Left kidney (tissue), 2 donors: ENCODE measurements around the gene IQGAP2. TPM values are rescaled to one million over a fixed set of nuclear protein-coding genes. Genes with fewer than 3 reads are reported as not detected.

Source experiments
- DNase-seq: peaks from one replicate; pipeline ENCODE4 v3.0.0-alpha.2; 2013
- polyA plus RNA-seq: library from polyadenylated mRNA; unstranded; fragments of 120-200 nt; gene quantifications from one replicate; pipeline ENCODE4 v1.2.1, GENCODE V29; 2013; ENCODE audit not compliant: insufficient read length

The IQGAP2 gene
- polyA plus RNA-seq, 1 donor = 77.6 TPM

DNA sequence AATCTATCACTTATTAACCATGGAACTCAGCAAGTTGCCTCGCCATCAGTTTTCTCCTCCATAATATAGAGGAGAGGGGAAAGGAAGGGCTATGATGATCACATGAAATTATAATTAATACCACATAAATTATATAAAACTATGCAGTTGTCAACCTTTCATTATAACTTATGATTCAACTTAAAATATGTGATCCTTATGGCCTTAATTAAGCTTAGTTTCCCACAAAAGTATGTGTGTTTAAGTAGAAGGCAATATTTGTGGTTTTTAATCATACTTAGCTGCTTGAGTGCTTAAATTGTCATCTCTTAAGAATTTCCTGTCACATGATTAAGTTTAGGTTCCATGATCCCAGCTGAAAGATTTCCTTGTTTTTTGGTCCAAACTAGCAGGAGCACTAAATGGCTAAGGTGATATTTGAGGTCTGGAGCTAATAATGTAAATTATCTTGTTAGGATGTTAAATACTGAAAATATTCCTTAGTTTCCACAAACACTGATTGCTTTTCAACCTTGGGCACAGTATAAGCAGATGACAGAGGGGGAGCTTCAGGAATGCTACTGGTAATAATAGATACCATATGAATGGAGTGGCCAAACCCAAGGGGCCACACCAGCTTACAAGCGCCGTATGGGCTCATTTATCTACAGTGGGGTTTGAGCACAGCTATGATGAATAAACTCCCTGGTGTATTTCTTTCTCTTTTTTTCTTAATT is 286.4 kb downstream of the IQGAP2 start:
- no peak for DNase-seq

DNA sequence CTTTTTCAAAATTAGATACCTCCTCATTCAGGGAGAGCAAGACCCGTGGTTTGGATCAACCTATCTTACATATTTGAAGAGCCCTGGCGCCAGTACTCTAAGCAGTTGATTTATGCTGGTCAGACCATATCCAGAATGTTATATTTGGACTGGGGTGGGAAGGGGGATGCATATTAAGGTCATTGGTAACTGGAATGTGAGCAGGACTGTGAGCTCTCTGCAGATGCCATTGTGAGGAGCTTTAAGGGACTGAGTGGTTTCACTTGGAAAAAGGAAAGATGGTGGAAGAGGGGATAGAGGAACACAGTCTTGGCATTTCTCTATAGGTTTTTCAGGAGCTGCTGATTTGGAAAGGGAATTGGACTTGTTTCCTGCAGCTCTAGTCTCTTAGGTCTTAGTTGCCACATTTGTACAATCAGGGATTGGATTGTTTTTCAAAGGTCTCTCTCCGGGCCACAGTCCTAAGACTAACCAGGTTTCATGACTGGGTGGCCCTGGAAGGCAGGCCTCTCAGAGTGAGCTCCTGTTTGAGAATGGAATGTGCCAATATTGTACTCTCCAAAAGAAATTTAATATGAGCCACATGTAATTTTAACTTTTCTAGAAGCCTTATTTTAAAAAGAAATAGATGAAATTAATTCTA is 287.1 kb downstream of the IQGAP2 start:
- no peak for DNase-seq

DNA sequence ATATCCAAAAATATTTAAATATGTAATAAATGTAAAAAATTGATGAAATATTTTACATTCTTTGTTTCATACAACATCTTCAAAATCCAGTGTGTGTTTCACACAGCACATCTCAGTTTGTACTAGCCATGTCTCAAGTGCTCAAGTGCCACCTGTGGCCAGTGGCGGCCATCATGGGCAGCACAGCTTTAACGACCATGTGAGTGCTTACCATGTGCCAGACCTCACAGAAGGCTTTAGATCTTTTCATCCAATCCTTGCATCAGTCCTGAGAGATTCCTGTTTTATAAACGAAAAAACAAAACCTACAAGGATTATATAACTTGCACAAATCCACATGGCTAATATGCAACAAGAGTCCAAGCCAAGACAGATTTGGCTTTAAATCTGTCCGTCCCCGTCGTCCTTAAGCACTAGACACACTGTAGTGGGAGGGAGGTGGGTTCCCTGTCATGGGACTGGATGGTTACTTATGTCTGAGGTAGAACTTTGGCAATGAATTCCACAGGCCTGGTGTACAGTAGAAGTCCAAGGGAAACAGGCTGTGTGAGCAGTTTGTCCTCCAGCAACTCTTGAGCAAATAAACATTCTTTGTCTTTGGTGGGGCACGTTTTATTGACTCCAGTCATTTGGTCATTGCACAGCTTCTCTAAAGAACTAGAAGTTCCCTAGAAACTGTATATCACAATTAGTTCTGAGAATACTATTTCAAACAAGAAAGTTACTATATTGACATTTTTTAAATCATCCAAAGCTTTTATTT is 287.8 kb downstream of the IQGAP2 start:
- DNase-seq = no peak

DNA sequence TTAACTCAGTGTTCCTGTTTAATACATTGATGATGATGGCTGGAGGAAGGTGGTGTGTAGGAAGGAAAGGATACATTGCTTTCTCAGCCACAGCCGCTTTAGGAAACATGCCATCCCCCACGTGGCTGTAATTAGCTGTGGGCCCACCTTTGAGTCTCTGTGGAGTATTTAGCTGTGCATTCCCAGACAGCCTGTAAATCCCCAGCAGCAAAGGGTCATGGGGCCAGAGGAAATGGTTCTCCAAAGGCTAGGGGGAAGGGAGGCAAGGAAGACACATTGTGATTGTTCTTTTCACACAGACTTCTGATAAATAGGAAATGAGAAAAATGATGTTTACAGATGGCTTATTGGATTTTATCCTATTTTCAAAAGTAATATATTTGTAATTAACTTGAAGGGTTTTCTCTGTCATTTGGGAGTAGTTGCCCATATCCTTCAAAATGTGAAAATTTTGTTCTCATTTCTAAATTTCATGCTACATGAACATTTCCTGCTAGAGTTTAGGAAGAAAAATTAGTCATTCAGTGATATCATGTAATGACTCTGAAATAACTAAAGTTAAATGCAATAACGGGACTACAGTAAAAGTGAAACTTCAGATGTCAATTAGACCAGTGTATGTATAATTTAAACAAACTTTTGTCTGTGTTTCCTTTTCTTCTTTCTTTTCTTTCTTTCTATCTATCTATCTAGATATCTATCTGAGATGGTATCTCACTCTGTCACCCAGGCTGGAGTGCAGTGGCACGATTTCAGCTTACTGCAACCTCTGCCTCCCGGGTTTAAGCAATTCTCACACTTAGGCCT is 288.6 kb downstream of the IQGAP2 start:
- peak; percentile 45 for DNase-seq

DNA sequence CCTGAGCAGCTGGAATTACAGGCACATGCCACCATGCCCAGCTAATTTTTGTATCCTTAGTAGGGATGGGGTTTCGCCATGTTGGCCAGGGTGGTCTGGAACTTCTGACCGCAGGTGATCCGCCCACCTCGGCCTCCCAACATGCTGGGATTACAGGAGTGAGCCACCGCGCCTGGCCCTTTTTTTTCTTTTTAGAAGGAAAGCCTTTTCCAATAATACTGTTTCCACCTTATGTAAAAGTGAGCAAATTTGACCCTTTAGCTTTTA is 289.1 kb downstream of the IQGAP2 start:
- DNase-seq = no peak

DNA sequence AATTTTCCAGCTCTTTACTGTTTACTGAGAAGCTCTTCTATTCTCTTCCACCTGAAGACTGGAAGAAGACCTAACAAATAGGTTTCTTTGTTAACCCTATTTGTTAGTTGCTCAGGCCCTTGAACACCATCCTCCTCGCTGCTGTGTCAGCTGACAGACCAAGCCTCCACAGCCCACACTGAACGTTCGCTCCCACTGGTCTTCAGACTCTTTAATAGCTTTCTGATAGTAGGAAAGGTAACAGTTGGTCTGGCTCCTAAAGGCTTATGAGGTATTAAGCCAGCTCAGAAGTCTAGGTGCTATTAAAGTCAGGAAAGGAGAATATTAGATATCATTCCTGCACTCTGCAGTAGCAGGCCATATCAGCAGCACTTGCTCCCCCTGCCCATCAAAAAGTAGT is 289.6 kb downstream of the IQGAP2 start:
- DNase-seq = no peak

DNA sequence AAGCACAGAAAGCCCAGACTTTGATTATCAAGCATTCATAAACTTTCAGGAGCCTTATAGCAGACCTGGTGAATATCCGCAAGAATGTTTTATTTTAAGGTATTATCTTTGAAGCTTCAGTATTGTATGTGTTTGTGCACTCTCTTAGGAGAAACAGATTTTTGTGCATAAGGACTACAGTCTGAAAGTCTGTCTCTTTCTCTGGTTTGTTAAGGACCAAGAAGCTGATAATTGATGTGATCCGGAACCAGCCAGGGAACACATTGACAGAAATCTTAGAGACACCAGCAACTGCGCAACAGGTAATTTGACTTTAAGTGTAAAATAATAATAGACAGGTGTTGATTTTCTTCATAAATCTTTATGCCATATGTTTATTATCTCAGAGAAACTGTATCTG is 290.1 kb downstream of the IQGAP2 start:
- DNase-seq = no peak

DNA sequence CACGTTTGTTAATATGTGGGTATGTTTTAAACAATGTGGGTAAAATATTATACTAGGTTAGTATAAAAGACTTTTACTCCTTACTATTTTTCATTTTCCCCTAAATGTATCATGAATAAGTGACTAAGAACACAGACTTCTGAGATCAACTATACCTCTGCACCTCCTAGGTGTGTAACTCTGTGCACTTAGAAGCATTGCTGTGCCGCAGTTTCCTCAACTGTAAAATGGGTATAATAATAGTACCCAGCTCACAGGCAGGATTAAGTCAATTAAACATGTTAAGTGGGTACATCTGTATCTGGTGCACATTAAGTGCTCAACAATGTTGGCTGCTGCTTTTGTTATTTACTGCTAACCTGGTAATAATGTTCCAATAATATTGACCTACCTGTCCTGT is 291.2 kb downstream of the IQGAP2 start:
- no peak for DNase-seq

DNA sequence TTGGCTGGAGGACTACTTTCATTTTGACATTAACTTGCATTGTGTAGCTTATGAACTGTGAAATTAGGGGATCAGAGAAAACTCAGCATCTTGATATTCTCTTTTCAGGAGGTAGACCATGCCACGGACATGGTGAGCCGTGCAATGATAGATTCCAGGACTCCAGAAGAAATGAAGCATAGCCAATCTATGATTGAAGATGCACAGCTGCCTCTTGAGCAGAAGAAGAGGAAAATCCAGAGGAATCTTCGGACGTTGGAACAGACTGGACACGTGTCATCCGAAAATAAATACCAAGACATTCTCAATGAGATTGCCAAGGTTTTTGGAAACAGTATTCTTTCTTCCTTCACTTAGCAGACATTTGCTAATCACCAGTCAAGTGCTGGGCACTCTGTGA is 292.3 kb downstream of the IQGAP2 start:
- DNase-seq = no peak

DNA sequence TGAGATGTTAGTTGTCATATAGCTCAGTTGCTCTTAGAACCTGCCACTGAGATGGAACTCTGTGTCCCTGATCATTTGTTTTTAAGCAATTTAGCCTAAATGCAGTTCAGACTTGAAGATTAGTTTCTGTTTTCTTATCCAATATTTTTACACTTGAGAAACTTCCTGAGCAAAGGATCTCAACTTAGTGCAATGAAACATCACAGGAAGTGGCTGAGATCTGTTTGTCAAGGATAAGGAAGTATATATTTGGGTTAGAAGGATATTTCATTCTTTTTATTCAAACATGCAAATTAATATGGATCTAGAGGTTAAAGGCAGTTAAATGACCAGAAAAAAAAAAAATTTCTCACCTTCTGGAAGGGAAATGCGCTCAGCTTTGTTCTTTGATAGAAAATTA is 293.2 kb downstream of the IQGAP2 start:
- DNase-seq = no peak

DNA sequence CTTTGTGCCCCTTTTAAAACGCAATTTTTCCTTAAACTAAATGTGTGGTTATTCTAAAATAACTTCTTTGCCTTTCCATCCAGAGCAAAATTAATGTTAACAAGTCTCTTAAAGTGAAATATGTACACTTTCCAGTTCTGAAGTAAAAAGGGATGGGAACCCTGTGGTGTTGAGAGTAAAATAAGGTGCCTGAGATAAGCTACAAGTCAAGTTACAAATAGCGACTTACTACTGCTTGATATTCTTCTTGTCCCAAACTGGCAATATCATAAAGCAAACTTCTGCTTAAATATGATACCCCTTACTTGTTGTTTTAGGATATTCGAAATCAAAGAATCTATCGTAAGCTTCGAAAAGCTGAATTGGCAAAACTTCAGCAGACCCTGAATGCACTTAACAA is 294.6 kb downstream of the IQGAP2 start:
- DNase-seq = no peak

DNA sequence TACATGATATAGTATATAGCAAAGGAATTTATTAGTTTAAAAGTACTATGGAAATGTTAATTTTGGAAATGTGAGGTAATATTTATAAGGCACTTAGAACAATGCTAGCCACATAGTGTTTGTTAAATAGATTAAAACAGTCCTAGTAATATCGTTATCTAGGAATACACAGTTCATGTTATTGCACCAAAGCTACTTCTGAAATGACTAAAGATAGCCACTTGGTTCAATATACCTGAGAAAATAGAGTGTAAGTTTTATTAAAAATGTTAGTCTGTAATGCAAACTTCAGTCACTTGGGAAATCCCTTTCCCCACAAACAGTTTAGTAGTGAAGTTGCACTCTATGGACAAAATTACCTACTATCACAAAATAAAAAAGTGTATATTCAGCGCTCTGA is 297.5 kb downstream of the IQGAP2 start:
- no peak for DNase-seq

DNA sequence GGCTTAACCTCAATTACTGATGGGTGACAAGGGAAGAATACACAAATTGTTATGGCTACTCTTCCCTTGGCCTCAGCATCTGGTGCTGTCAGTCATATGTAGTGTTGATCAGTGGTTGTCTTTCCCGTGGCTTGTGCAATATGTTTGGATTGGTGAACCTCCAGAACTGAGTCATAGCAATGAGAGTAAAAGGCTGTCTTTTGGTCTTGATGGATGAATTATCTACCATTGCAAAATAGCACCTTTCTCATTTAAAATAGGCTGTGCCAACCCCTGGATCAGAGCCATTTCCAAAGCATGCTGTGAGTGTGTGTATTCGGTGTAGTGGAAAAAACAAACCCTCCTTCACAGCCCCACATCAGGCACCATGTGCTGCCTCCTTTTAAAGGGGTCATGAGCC is 298.2 kb downstream of the IQGAP2 start:
- no peak for DNase-seq

DNA sequence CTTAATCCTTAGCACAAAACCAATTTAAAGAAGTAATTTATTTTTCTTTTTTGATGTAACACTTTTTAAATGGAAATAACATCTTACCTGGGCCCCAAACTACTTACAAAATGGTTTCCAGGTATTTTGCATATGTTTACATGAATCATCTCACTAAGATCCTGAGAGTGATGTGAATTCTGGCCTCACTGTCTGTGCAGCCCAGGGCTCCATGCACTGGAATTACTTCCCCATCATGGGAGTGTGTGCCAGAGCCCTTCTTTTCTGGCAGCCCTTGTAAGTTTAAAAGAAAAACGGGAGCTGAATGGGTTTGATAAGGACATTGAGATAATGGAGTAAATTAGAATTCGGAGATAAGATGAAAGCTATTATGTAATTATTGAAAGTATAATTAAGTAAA is 300.6 kb downstream of the IQGAP2 start:
- DNase-seq = no peak

DNA sequence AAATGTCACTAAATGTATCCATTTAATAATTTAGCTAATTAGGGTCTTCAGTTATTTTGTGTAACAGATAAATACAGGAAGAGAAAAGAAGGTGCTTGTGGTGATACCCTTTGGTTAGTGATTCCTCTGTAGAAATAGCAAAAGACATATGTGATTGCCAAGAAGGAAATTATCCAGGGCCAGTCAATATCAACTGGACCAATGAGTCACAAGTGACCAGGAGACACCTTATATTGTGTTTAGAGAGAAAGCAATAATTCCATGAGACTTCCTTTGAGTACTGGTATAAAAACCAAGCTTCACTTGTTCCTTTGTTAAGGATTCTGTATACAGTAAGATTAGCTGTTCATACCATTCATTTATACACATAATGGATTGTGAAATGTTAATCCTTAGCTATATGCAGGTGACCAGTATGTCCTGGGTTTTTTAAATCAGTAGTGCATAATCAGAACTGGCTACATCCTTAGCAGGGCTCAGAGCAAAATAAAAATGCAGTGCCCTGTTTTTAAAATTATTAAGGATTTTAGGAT is 301.1 kb downstream of the IQGAP2 start:
- DNase-seq = no peak

DNA sequence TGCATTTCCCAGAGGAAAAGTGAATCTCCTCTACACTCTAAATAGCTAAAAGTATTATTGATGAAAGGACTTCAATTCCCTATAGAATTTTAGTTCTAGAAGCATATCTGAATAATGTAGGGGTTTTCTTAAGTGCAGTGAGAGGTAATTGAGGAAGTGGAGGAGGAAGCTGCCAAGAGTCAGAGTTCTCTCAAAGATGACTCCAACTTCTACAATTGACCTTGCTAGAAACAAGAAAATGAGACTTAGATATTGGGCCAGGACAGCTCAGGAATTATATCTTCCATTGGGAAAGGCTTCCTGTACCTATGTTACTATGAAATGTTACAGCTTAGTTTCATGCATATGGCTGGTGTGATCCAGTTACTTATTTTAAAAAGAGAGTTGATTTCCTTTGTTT is 302.5 kb downstream of the IQGAP2 start:
- no peak for DNase-seq

DNA sequence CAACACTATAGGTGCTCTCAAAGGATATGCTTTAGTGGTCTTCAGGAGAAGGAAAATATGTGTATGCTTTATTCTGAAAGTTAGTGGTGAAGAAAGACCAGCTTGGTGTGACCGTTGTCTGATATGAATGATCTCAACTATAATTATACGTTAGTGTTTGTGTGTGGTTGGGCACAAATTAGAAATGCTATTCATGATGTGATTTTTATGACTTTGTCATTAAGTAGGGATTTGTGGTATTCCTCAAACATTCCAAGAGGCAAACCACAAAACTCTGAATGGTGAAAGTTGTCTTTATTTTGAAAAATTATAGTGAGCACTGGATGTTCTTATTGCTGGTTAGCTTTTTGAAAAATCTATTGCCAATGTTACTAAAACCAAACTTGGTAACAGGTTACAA is 306.7 kb downstream of the IQGAP2 start:
- no peak for DNase-seq

DNA sequence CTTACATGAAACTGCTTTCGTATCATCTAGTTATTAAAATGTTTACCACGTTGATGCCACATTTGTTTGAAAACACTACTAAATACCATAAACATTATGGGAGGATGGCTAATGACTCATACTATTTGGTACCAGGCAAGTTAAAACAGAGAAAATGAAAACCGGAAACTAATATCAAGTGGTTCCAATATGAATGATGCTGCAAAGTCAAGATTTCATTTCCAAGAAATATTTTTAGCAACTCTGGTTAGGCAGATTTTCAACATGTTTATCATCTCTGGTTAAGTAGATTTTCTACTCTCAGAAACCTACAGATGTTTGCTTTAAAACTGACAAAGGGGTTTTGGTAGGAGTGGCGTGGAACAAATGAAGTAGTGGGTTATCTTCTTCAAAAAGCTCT is 307.9 kb downstream of the IQGAP2 start:
- DNase-seq = no peak

DNA sequence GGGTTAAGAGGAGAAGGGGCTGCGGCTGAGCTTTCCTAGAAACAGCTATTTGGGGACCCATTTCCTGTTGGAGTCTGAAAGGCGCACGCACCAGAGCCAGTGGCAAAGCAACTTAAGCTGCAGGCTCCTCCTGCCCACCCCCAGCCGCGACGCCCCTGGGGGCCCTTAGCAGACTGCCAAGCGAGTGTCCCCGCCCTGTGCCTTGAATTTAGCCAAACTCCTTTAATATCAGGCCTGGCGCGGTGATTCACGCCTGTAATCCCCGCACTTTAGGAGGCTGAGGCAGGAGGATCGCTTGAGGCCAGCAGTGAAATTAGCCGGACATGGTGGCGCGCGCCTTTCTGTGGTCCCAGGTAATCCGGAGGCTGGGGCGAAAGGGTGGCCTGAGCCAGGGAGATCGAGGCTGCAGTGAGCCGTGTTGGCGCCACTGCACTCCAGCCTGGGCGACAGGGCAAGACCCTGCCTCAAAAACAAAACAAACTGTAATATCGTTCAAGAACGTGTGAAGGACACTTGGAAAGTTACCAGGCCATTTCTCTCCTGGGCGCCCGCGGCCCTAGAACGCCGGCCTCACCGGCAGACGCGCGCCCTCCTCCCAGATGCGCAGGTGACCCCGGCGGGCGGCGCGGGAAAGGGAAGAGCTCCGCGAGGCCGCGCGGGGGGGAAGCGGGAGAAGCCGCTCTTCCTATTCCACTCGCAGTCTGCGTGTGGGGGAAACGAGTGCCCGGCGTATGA is 311.8 kb downstream of the IQGAP2 start:
- DNase-seq = no peak

DNA sequence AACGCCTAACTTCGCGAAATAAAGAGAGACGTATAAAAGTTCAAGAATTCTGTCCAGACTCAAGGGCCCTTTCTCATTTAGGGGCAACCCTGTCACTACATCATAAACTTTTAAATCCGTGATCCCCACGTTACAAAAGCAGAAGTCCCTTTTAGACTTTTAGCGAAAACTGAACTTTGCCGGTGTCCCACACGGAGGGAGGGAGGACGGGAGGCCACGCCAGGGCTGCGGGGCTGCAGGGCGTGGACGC is 312.3 kb downstream of the IQGAP2 start:
- DNase-seq = peak; percentile 46

DNA sequence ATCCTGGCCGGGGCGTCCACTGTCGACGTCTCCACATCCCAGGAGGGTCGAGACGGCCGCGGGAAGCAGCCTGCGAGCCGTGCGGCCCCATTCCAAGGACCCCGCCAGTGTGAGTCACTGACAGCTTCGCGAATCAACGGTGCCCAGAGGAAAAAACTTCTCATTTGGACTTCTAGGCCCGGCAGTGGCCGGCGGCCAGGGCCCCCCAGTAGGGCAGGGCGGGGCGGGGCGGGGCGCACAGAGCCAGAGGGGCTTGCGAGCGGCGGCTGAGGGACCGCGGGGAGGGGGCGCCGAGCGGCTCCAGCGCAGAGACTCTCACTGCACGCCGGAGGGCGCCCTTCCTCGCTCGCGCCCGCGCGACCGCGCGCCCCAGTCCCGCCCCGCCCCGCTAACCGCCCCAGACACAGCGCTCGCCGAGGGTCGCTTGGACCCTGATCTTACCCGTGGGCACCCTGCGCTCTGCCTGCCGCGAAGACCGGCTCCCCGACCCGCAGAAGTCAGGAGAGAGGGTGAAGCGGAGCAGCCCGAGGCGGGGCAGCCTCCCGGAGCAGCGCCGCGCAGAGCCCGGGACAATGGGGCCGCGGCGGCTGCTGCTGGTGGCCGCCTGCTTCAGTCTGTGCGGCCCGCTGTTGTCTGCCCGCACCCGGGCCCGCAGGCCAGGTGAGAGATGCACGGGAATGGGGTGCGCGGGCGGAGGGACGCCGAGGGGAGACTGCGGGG is 312.8 kb downstream of the IQGAP2 start, which contains the start of gene F2R:
TSS of gene F2R (plus strand) at position 391 of the 720 bp plus-strand sequence. CDS start at position 573, 182 bp downstream.
- DNase-seq = peak; percentile 77
